Retinal pigment epithelial cell (primary cell): ENCODE measurements around the gene BOD1.
A peak's percentile ranks its signal among the peaks of the same experiment; 100 is the strongest.

Experiments
- DNase-seq: peaks from one replicate; pipeline ENCODE4 v3.0.0-alpha.2; 2010; ENCODE audit warnings: low read depth
- H3K4me3 ChIP-seq: 2 replicates; pipeline ENCODE4 v1.5.1; 2011; ENCODE audit warnings: mild to moderate bottlenecking, low read length, control low read depth, moderate library complexity
- CTCF ChIP-seq: conservative IDR thresholded peaks from 2 replicates; pipeline ENCODE4 v1.5.1; 2011; ENCODE audit warnings: low read depth, low read length, control low read depth, inconsistent platforms

BOD1 gene

GRCh38 chr5:173630724-173631365 lies 14.4 kb upstream of the BOD1 start:
- no peak for DNase-seq
- no peak overlapping the region for H3K4me3 ChIP-seq

GRCh38 chr5:173629628-173630027 lies 13.2 kb upstream of the BOD1 start:
- peak; percentile 62 for TF ChIP-seq CTCF

More at GRCh38 chr5:173630724-173631365, 14.4 kb upstream of the BOD1 start:
- TF ChIP-seq CTCF = no peak

GRCh38 chr5:173628501-173628900 lies 12.1 kb upstream of the BOD1 start:
- DNase-seq = no peak
- TF ChIP-seq CTCF = no peak
- H3K4me3 ChIP-seq = no peak overlapping the region

More at GRCh38 chr5:173629628-173630027, 13.2 kb upstream of the BOD1 start:
- H3K4me3 ChIP-seq = no peak overlapping the region
- DNase-seq = no peak

GRCh38 chr5:173627860-173628392 lies 11.5 kb upstream of the BOD1 start:
- no peak overlapping the region for H3K4me3 ChIP-seq
- TF ChIP-seq CTCF = no peak
- DNase-seq = no peak

GRCh38 chr5:173627271-173627670 lies 10.8 kb upstream of the BOD1 start:
- TF ChIP-seq CTCF = no peak
- no peak for DNase-seq
- no peak overlapping the region for H3K4me3 ChIP-seq

GRCh38 chr5:173626505-173626820 lies 10.0 kb upstream of the BOD1 start:
- TF ChIP-seq CTCF = no peak
- no peak for DNase-seq

More at GRCh38 chr5:173626505-173626820, 10.0 kb upstream of the BOD1 start:
- H3K4me3 ChIP-seq = no peak overlapping the region
